Common myeloid progenitor, CD34-positive (primary cell): ENCODE data around the gene FDX2.
"Not testable (repeated sequence)": the region's sequence is repeated elsewhere in the genome, so short reads cannot be mapped to it uniquely, and the experiment has no call there.

Experiments
- CTCF ChIA-PET: fragments of 350-600 bp; sonication (Branson Sonifier 250); formaldehyde crosslinking; loops from one replicate; lab custom pipeline; 2021; ENCODE audit warnings: antibody characterized with exemption; lab: Charles Lee
- POLR2A ChIA-PET: fragments of 350-600 bp; sonication (Branson Sonifier 250); formaldehyde crosslinking; loops from one replicate; lab custom pipeline; 2021; ENCODE audit warnings: antibody characterized with exemption; lab: Charles Lee
- DNase-seq, 3 donors: peaks; one replicate each; pipeline versions ENCODE4 v3.0.0 to v3.0.0-alpha.2; 2013
- H3K27ac ChIP-seq, 2 experiments: 1 replicate in 1 of 2; 2 replicates in 1 of 2; pipeline ENCODE4 v1.7.0; 2013; ENCODE audit warnings: inconsistent platforms in 2 of 2, low read length in 2 of 2, mild to moderate bottlenecking in 2 of 2, low read depth in 1 of 2, moderate library complexity in 1 of 2; ENCODE audit not compliant: severe bottlenecking in 2 of 2, insufficient read depth in 1 of 2, poor library complexity in 1 of 2
- H3K27me3 ChIP-seq, 5 experiments: replicated peaks in 2 of 5; 1 replicate in 3 of 5; 2 replicates in 2 of 5; pipeline versions ENCODE4 v1.6.1 to v1.7.0; 2013; ENCODE audit warnings: low read length in 4 of 5, mild to moderate bottlenecking in 2 of 5, moderate library complexity in 2 of 5, inconsistent platforms in 1 of 5; ENCODE audit not compliant: insufficient read depth in 5 of 5, control insufficient read depth in 4 of 5
- H3K36me3 ChIP-seq, 4 experiments: 1 replicate in 2 of 4; 2 replicates in 2 of 4; pipeline versions ENCODE4 v1.6.1 to v1.7.0; 2013; ENCODE audit warnings: low read length in 3 of 4, control low read depth in 1 of 4, mild to moderate bottlenecking in 1 of 4; ENCODE audit not compliant: control insufficient read depth in 4 of 4, insufficient read depth in 4 of 4
- H3K4me1 ChIP-seq, 4 experiments: 1 replicate in 3 of 4; 2 replicates in 1 of 4; pipeline versions ENCODE4 v1.6.1 to v1.7.1; 2013; ENCODE audit warnings: low read length in 3 of 4, mild to moderate bottlenecking in 3 of 4, control low read depth in 1 of 4, inconsistent platforms in 1 of 4, moderate library complexity in 1 of 4; ENCODE audit not compliant: control insufficient read depth in 4 of 4, insufficient read depth in 4 of 4; ENCODE audit errors: control extremely low read depth in 1 of 4
- H3K4me3 ChIP-seq, 7 experiments: 1 replicate in 4 of 7; 2 replicates in 3 of 7; pipeline versions ENCODE4 v1.5.1 to v1.7.0; 2013; ENCODE audit warnings: mild to moderate bottlenecking in 7 of 7, low read length in 6 of 7, moderate library complexity in 6 of 7, inconsistent platforms in 2 of 7, low read depth in 2 of 7, control low read depth in 1 of 7; ENCODE audit not compliant: insufficient read depth in 4 of 7, control insufficient read depth in 1 of 7; ENCODE audit errors: extremely low read depth in 1 of 7
- H3K9me3 ChIP-seq, 5 experiments: 1 replicate in 4 of 5; 2 replicates in 1 of 5; pipeline versions ENCODE4 v1.6.1 to v1.7.1; 2013; ENCODE audit warnings: low read length in 4 of 5, mild to moderate bottlenecking in 2 of 5, inconsistent platforms in 1 of 5, low read depth in 1 of 5, moderate library complexity in 1 of 5; ENCODE audit not compliant: control insufficient read depth in 4 of 5, insufficient read depth in 2 of 5; ENCODE audit errors: control extremely low read depth in 1 of 5
- WGBS: methylation state at CpG from one replicate; pipeline ENCODE4 v1.1.5; 2013; ENCODE audit not compliant: insufficient coverage; 5-methylcytosine and 5-hydroxymethylcytosine counted together

The FDX2 gene

GRCh38 chr19:10284960-10285278 lies 30.9 kb downstream of the FDX2 start:
- Histone ChIP-seq H3K27ac (no peak overlapping the region), H3K4me1 (peaks cover 4 to 60% (median 56%) of the 10 kb centered on the region in 4 experiments), H3K9me3 (no peaks in the 10 kb centered on the region), H3K4me3 (no peak overlapping the region), H3K27me3 (peaks cover 0 to 3% (median under 1%) of the 10 kb centered on the region in 5 experiments), H3K36me3 (peaks cover 0 to 24% (median 13%) of the 10 kb centered on the region in 4 experiments)
- ChIA-PET POLR2A (interaction anchor here (5.6 kb wide), 1 partner anchor 14 kb away, joined by 60 read pairs; the partner anchor contains the start of gene ICAM1), CTCF (interaction anchor here (1.5 to 3.2 kb wide), 2 partner anchors 14 to 37 kb away, joined by 4 to 16 read pairs; partner anchors contain the start of gene ICAM1)
- DNase-seq, result no peak
- 94% methylated on average over 11 of the region's 13 CpGs for WGBS

- Histone ChIP-seq H3K4me1 (peaks cover 5 to 60% (median 55%) of the 10 kb centered on the region in 4 experiments), H3K36me3 (peaks cover 0 to 24% (median 13%) of the 10 kb centered on the region in 4 experiments), H3K27ac (no peak overlapping the region), H3K4me3 (no peak overlapping the region), H3K27me3 (peaks cover 0 to 3% (median 0%) of the 10 kb centered on the region in 5 experiments), H3K9me3 (no peaks in the 10 kb centered on the region)
- CTCF ChIA-PET, result interaction anchor here (1.0 to 3.2 kb wide), 4 partner anchors 11 to 37 kb away, joined by 3 to 16 read pairs (median 4); partner anchors contain the start of gene ICAM1
- POLR2A ChIA-PET, result interaction anchor here (1.1 to 5.6 kb wide), 2 partner anchors 13 kb away, joined by 4 to 60 read pairs; partner anchors contain the start of gene ICAM1
- WGBS, result 98% methylated on average over 30 of the region's 34 CpGs
- DNase-seq, result no peak
Measured at GRCh38 chr19:10284065-10284959, 31.5 kb downstream of the FDX2 start.

- no peak overlapping the region for H3K4me3 ChIP-seq
- no peaks in the 10 kb centered on the region for H3K9me3 ChIP-seq
- no peak for DNase-seq
- peaks cover 0 to 24% (median 13%) of the 10 kb centered on the region in 4 experiments for H3K36me3 ChIP-seq
- no peak overlapping the region for H3K27ac ChIP-seq
- peaks cover 5 to 52% (median 47%) of the 10 kb centered on the region in 4 experiments for H3K4me1 ChIP-seq
- 96% methylated on average over 20 of the region's 23 CpGs for WGBS
- H3K27me3 ChIP-seq, result no peaks in the 10 kb centered on the region
- CTCF ChIA-PET, result interaction anchor here (1.0 to 3.2 kb wide), 4 partner anchors 10 to 21 kb away, joined by 3 to 16 read pairs (median 4); partner anchors contain the start of gene ICAM1
- POLR2A ChIA-PET, result interaction anchor here (0.6 to 1.1 kb wide), 2 partner anchors 12 to 140 kb away, joined by 3 to 4 read pairs; partner anchors contain the start of gene ICAM1
Measured at GRCh38 chr19:10283301-10284064, 32.3 kb downstream of the FDX2 start.

GRCh38 chr19:10282043-10282442 lies 33.8 kb downstream of the FDX2 start:
- not testable (repeated sequence) for H3K27ac ChIP-seq, DNase-seq, H3K27me3 ChIP-seq, H3K9me3 ChIP-seq, H3K4me3 ChIP-seq
- ChIA-PET POLR2A (interaction anchor here (3.3 kb wide), 1 partner anchor 11 kb away, joined by 25 read pairs; the partner anchor contains the start of gene ICAM1), CTCF (interaction anchor here (1.1 to 3.7 kb wide), 3 partner anchors 8 to 12 kb away, joined by 3 to 41 read pairs (median 16); partner anchors contain the start of gene ICAM1)
- Histone ChIP-seq H3K4me1 (peaks cover 5 to 38% (median 33%) of the 10 kb centered on the region in 4 experiments), H3K36me3 (peaks cover 0 to 24% (median 13%) of the 10 kb centered on the region in 4 experiments)
- WGBS, result 100% methylated on average over 5 of the region's 5 CpGs

GRCh38 chr19:10279737-10280442 lies 35.9 kb downstream of the FDX2 start:
- DNase-seq, result peak in 1 of 3 donors; percentile 43
- Histone ChIP-seq H3K36me3 (peaks cover 0 to 22% (median 8%) of the 10 kb centered on the region in 4 experiments), H3K27ac (no peak overlapping the region), H3K9me3 (no peaks in the 10 kb centered on the region), H3K4me3 (no peak overlapping the region), H3K27me3 (no peaks in the 10 kb centered on the region), H3K4me1 (peaks cover 5 to 17% (median 13%) of the 10 kb centered on the region in 4 experiments)
- POLR2A ChIA-PET, result interaction anchor here (1.4 to 3.3 kb wide), 3 partner anchors 9 to 19 kb away, joined by 3 to 25 read pairs (median 7); partner anchors contain the start of genes ICAM1 and ICAM5
- 57% methylated on average over 4 of the region's 5 CpGs for WGBS
- CTCF ChIA-PET, result interaction anchor here (0.8 to 3.7 kb wide), 7 partner anchors 9 to 111 kb away, joined by 3 to 41 read pairs (median 4); partner anchors contain the start of genes ICAM1 and ICAM5

GRCh38 chr19:10278935-10279334 lies 36.9 kb downstream of the FDX2 start:
- POLR2A ChIA-PET, result interaction anchor here (1.1 to 3.3 kb wide), 3 partner anchors 8 to 27 kb away, joined by 3 to 25 read pairs (median 7); partner anchors contain the start of genes ICAM1 and ICAM5
- DNase-seq, result no peak

More at GRCh38 chr19:10278935-10279334, 36.9 kb downstream of the FDX2 start:
- Histone ChIP-seq H3K4me1 (peaks cover 5 to 13% (median 12%) of the 10 kb centered on the region in 4 experiments), H3K27me3 (no peaks in the 10 kb centered on the region), H3K4me3 (no peak overlapping the region), H3K27ac (no peak overlapping the region), H3K36me3 (peaks cover 0 to 15% (median 4%) of the 10 kb centered on the region in 4 experiments), H3K9me3 (no peaks in the 10 kb centered on the region)
- WGBS, result 100% methylated on average over 1 of the region's 1 CpG
- CTCF ChIA-PET, result interaction anchor here (1.4 to 3.7 kb wide), 4 partner anchors 9 to 112 kb away, joined by 4 to 41 read pairs (median 12); partner anchors contain the start of genes ICAM1 and ICAM5
